Fibroblast of peridontal ligament (primary cell): ENCODE results near the gene MIEF1.
A peak's percentile ranks its signal among the peaks of the same experiment; 100 is the strongest.

ENCODE experiments used
- DNase-seq: peaks from one replicate; pipeline ENCODE4 v3.0.0-alpha.2; 2010; ENCODE audit errors: extremely low read depth

Gene MIEF1

DNA sequence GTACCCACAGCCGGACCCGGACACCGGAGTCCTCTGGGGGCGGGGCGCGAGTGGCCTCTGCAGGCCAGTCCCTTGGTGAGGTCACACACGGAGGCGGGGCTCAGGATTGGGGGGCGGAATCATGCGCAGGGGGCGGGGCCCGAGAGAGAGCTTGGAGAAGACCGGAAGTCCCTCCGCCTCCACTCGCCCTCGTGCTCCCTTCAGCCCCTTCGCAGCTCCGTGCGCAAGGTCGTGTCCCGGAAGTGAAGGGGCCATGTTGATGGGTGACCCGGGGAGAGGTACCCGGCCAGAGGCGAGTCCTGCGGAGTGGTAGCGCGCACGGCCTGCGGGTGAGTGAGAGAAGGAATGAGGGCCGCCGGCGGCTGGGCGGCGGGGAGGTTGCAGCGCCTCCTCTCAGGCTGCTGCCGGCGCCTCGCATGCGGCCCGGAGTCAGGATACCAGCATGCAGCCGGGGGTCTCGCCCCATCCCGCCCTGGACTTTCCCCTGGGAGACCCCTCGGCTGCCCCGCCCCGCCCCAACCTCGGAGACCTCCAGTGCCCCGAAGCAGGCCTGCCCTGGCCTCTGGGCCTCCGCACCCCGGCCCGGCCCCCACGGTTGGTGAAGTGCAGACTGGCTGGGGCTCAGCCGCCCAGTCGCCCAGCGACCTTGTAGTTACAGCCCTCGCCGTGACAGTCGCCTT, at the start of gene MIEF1:
TSS of gene MIEF1 (plus strand) at position 182 of the 680 bp plus-strand sequence. CDS start 9,005 bp downstream, outside the sequence.
- DNase-seq = peak; percentile 92

DNA sequence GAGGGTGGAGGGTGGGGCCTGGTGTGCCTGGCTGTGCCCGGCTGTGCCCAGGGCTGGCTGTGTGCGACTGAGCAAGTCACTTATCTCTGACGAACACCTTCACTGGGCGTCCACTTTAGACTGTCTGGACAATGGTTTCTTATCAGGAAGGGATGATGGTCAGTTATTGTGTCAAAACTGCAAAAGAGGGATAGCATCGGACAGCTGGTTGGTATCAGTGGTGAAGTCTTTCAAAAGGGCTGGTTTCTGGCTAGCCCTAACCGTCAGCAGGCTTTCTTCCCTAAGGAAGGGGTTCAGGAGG, 49.4 kb upstream of the MIEF1 start:
- no peak for DNase-seq

DNA sequence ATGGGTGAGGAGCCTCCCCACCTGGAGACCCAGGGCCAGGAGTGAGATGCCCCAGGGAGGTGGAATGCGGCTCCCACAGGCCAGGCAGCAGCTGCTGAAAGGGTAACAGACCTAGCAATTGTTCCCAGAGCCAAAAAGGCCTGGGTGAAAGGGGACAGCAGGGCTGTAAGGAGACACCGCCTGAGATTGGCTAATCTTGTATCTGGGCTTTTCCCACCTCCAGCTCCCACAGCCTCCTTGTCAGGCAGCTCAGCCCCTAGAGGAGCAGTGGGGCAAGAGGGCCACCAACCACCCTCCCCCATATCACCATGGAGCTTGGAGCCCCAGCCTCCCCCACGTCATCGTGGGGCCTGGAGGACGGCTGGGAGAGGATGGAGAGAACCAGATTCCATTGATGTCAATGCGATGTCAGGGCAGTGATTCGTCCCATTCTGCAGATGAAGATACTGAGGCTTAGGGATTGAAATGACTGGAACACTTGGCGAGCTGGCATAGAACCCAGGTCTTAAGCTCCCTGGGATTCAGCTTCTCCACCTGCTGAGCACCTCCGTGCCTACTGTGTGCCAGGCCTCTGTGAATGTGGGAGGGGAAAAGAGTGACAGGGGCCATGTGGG, 48.2 kb upstream of the MIEF1 start:
- no peak for DNase-seq

DNA sequence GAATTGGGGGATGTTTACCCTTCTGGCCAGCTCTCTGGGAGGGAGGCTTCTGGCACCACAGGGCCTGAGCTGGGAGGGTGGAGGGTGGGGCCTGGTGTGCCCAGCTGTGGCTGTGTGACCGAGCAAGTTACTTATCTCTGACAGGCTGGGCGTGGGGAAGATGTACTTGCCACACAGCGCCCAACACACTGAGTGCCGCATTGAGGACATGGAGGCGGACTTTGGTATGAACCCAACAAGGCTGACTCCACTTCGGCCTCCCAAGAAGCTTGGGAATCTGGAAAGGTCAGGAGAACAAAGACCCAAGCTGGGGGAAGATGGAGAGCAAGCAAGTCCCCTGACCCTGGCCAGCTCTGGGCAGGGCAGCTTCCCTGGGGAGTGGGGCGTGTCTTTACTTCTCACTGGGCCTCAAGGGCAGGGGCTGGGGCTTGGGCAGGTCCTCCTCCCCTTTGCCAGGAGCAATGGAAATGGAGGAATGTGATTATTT, 47.7 kb upstream of the MIEF1 start:
- DNase-seq = no peak

DNA sequence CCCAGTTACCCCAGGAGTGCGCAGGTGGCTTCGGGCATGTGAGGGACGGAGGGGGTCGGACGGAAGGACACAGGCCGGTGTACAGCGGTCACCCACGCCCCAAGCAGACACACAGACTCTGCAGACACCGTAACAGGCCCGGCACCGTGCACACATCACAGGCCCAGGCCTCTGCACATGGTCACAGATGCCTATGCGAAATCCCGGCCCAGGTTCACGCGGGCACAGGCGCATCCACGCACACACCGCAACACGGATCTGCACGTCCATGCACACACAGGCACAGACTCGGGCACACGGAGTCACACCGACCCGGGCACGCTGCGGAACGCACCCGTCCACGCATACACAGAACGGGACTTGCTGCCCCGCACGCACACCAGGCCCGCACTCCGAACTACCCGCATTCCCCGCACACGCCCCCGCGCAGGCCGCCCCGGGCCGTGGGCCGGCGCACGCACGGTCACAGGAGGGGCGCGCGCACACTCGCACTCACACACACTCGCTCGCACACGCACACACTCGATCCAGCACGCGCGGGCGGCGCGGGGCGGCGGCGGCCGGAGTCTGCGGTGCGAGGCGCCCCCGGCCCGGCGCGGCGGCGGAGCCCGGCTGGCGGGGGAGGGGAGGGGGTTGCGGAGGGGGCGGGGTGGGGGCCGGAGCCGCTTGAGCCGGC, 45.4 kb upstream of the MIEF1 start, which contains the start of gene MGAT3:
TSS of gene MGAT3 (plus strand) at position 491 of the 676 bp plus-strand sequence. CDS start 30,336 bp downstream, outside the sequence.
- no peak for DNase-seq

DNA sequence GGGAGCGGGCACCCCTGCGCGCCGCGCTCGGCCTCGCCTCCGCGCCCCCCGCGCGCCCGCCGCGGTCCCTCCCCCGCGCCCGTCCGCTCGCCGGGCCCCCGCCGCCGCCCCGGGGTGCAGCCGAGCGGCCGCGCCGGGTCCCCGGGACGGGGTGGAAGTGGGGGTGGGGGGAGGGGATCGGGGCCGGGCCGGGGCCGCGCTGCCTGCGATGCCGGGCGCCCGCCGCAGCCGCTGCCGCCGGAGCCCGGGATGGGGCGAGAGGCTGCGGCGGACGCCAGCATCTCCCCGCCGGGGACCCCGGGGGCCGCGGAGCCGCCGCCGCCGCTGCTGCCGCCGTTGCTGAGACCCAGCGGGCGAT, 44.9 kb upstream of the MIEF1 start:
- DNase-seq = no peak

DNA sequence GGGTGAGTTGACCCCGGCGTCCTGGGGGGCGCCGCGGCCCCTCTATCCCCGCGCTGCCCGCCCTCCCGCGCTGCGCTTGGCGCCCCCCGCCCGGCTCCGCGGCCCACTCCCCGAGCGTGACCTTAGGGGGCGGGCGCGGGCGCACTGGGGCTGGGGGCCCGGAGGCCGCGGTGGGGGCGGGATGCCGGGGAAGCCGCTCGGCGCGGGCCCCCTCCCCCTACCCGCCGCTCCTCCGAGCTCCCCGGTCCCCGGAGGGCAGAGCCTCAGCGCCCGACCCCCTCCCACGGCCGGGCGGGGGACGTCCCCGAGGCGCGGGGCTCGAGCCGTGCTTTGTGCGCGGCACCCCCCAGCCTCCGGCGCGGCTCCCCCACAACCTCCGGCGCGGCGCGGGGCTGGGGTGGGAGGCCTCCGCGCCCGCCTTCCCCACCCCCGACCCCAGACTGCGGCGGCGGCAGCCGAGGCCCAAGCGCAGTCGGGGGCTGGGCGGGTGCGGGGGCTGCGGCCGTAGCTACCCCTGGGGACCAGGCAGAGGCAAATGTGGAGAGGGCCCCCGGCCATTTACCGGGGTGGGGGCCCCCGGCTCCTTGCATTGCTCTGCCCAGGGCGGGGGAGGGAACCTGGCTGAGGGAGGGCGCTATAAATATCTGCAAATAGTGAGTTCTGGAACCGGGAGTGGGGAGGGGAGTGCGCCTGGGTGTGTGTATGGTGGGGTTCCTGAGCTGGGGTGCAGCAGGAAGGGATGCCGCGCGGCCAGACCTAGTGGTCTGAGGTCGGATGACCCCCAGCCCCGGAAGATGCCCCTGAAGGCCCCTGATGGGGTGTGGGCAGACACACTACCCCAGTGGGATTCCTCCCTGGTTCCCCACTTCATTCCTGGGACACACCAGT, 44.3 kb upstream of the MIEF1 start:
- no peak for DNase-seq

DNA sequence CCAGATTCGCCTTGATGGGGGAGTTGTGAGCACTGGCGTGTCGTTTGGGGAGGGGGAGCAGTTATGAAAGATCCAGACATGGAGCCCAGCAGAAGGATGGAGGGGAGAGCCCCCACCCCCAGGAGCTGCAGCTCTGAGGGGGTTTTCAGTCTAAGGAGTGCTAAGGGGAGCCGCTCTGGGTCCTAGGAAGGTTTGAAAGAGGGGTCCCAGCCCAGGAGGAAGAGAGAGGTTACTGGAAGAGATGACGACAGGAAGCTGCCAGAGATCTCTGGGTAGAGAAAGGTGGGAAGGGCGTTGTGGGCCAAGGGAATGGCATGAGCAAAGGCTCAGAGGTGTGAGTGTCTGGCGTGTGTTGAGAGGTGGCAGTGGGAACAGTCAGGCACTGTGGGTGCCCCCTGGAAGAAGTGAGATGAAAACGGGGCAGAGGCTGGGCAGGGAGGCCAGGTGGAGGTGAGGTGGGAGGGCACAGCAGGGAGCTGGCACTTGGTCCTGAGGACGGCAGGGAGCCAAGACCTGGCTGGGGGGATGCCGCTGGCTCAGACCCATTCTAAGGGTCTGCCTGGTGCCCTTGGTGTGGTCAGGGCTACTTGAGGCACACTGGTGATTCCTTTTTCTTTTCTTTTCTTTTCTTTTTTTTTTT, 43.5 kb upstream of the MIEF1 start:
- DNase-seq = no peak

DNA sequence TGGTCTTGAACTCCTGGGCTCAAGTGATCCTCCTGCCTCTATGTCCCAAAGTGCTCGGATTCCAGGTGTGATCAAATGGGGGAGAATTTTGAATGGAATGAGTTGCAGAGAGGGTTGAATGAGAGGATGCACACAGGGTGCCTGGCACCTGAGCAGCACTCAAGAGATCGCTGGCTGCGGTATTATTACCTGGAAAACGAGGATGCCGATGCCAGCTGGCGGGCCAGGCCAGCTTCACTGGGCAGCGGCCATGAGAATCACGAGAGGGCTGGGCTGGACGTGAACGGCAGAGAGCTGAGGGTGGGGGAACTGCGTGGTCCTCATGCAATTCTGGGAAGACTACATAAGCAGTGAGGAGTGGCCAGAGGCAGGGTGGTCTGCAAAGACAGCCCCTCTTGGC, 42.4 kb upstream of the MIEF1 start:
- DNase-seq = no peak

DNA sequence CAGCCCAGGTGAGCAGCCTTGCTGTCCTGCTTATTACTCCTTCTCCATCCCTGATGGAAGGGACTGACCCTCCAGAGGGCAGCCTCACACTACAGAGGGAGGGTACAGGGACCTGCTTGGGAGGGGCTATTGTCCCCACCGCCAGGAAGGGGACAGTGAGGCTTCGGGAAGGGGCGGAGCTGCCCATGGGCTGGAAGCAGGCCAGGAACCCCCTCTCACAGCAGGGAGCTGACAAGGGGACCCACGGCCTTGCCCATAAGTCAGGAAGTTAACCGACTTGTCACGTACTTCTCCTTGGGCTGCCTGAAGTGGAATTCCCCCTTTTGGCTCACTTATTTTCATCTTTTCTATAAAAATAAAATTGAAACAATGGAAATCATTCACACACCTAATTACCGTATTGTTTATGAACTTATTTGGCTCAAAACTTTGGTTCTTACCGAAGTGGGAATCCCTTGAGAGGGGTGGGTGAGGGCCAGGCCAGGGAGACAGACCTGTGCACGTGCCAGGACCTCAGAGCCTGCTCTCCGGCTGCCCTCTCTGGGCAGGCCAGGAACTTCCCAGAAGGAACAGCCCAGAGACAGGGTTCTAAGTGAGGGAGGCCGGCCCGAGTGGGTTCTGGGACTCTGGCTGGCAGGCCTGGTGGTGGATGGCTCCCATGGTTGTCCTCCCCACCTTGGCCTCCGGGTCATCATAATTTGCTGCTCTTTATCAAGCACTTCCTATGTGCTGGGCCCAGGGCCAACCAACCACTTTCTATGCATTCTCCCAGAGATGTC, 39.5 kb upstream of the MIEF1 start:
- DNase-seq = no peak

DNA sequence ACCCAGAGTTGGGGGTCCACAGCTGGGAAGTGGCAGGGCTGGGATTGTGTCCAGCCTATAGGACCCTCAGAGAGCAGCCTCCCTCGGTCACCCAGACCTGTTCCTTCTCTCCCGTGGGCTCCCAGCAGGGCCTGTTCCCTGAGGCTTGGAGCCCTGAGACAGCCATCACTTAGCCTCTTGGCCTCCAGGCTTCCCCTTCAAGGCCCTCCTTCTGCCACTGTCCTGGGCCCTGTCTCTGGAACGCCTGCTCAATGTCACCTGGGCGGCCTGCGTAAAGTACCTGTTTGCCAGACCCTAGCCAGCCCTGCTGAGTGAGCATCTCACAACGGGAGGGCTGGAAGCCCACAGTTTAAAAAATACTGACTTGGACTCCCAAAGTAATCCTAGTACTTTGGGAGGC, 38.8 kb upstream of the MIEF1 start:
- no peak for DNase-seq

DNA sequence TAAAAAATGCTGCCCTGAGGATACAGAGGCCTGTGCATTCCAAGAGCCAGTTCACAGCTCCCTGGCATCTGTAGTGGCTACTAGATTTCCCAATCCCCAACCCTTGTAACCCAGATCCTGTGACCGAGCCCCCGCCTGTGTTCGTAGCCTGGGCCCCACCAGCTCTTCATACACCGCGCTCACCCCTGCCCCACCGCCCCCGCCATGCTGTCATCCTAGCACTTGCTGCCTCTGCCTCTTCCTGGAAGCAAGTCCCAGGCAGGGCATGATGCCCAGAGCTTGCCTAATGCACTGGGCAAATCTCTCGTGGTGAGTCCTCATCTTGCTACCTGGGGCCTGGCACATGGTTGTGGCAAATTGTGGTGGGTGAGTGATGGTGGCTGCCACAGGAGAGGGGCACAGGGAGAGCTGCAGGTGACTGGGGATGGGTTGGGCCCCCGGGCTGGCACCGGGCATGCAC, 38.1 kb upstream of the MIEF1 start:
- DNase-seq = peak; percentile 33

DNA sequence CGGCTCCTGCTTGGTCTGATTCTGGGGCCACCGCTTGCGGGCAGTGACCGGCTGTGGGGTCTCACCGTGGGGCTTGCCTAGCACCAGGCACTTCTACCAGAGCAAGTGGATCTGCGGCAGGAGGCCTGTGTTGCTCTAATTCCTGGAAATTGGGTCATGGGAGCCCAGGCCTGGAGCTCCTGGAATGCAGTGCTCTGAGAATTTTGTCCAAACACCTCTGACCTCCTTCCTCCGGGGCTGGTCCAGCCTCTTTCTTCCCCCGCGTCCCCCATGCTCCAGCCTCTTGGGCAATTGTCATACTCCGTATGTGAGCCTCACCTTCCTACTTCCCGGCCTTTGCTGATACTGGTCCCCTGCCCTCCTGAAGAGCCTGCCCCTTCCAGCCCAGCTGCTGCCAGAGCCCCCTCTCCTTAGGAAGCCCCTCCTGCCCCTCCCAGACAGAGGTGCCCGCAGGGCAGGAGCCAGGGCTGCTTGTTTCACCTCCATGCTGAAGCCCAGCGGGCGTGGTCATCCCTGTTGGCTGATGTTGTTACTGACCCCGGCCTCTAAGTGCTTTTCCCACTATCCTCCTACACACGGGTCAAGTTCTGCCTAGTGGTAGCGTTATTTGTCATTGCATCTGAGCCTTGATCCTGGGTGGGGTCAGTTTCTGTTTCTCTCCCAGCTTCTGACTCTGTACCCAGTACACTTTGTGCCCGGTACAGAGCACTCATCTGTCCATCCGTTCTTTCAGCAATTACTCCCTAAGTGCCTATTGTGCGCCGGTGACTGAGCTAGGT, 35.7 kb upstream of the MIEF1 start:
- no peak for DNase-seq

DNA sequence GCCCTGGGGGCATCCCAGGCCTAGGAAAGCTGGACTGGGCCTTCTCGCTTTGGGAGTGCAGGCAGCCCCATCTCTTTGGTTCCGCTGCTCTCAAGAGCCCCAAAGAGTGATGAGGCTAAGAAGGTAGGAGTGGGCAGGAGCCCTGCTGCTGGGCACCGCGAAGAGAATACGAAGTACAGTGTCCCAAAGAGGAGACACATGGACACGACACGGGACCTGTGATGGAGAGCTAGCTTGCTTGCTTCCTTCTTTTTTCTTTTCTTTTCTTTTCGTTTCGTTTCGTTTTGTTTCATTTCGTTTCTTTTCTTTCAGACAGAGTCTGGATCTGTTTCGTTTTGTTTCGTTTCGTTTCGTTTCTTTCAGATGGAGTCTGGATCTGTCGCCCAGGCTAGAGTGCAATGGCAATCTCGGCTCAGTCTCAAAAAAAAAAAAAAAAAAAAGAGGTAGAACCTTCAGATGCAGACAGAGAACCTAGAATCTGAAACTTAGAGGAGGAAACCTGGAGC, 34.6 kb upstream of the MIEF1 start:
- DNase-seq = no peak

DNA sequence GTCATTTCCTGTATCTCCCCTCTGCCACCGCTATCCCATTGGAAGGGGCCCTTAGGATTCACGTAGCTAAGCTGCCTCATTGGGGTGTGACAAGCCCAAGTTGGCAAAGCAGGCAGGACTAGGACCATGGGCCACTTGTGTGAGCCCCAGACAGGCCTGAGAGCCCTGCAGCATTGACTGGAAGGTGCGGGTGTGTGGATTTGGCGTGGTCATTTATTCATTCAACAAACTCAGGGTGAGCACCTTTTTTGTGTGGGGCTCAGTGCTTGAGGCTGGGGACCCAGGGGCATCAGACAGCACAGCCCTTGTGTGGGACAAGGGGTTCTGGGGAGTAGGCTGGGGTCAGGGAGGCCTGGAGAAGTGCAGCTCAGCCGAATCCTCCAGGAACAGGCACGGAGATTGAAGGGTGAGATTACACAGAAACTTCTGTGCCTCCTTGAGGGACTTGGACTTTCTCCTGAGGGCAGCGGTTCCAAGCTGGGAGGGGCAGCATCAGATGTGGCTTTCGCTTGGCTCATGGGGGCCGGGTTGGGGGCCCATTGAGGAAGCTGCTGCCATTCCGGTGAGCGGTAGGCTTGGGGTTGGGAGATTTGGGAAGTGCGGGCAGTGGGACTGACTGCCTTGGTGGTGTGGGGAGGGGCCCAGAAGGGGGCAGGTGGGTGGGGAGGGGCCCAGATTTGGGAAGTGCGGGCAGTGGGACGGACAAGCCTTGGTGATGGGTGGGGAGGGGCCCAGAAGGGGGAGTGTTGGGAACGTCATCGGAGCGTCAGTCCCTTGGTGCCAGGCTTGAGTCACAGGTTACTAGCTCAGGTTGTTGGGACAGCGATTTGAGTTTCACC, 33.4 kb upstream of the MIEF1 start:
- DNase-seq = no peak

DNA sequence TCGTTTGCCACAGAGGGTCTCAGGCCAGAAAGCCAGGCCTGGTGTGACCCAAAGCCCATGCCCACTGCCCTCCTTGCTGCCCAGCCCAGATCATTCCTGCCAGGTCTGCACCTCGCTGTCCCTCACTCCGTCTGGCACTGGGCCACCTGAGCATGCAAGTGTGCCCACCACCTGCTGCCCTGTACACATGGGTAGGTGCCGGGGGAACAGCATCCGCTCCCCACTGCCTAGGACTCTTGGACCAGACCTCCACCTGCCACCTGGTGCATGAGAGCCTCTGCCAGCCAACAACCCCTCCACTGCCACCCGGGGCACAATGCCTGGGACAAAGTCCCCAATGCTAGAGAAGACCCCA, 32.8 kb upstream of the MIEF1 start:
- DNase-seq = no peak

DNA sequence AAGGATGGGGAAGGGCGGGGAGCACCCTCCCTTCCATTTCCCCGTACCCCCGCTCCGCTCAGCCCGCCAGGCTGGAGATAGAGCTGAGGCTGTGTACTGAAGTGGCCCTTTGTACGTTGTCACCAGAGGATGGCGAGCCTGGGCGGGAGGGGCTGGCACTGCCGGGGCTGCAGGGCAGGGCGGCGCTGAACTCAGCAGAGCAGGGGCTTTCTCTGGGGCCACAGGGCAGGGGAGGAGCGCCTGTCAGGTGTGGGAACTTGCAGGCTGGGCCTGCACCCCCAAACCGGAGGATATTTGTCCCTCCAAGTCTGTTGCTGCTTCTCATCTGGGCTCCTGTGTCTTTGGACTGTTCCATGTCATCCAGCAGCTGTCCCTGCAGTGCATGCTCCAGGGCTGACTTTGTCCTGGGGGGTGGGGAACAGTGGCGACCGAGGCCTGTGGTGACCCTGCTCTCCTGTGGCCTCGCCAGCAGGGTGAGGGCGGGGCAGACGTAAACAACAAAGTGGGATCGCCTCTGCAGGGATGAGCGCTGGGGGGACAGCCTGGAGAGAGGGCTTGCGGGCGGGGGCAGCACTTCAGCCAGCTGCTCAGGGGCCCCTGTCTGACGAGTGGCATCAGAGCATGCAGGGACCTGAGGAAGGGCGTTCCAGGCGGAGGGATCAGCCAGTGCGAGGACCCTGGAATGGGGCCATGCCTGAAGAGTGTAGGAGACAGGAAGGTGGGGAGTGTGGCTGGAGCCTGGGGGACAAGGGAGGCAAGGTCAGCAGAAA, 32.2 kb upstream of the MIEF1 start:
- DNase-seq = no peak
